K562 (cell line): ENCODE results near the gene RASSF7. TPM values are rescaled to one million over a fixed set of nuclear protein-coding genes. Genes with fewer than 3 reads are reported as not detected.
A peak's percentile ranks its signal among the peaks of the same experiment; 100 is the strongest.

Source experiments
- STAT6 ChIP-seq: sonication (generic); formaldehyde crosslinking; IDR thresholded peaks from 2 replicates; pipeline ENCODE4 v1.8.1; 2023; ENCODE audit warnings: mild to moderate bottlenecking, missing genetic modification reagents
- ZBTB9 ChIP-seq: fragments of 450-650 bp; formaldehyde crosslinking; IDR thresholded peaks from 2 replicates; pipeline ENCODE4 v1.4.0; 2020; ENCODE audit warnings: mild to moderate bottlenecking, moderate library complexity
- ZNF140 ChIP-seq: fragments of 250-450 bp; sonication (Bioruptor Pico); IDR thresholded peaks from 2 replicates; pipeline ENCODE4 v1.8.0; 2021; ENCODE audit warnings: moderate library complexity, mild to moderate bottlenecking, inconsistent platforms
- ZNF561 ChIP-seq: fragments of 450-650 bp; formaldehyde crosslinking; conservative IDR thresholded peaks from 2 replicates; pipeline ENCODE4 v1.4.0; 2020; ENCODE audit warnings: mild to moderate bottlenecking, moderate library complexity
- ZNF586 ChIP-seq: fragments of 450-650 bp; formaldehyde crosslinking; conservative IDR thresholded peaks from 2 replicates; pipeline ENCODE4 v1.4.0; 2020; ENCODE audit warnings: mild to moderate bottlenecking, moderate library complexity
- polyA plus RNA-seq, 8 experiments: library from polyadenylated mRNA; depleted of rRNA in 4 of 8; stranded (reverse) in 5 of 8; unstranded in 3 of 8; fragments of >200 nt; fragmentation: Nextera tagmentation in 2 of 8; fragmentation: Illumina TruSeq in 1 of 8; extraction: Ambion mirVana in 2 of 8; extraction: Trizol in 1 of 8; gene quantifications; 2 replicates each; pipeline versions ENCODE4 v1.2.1 to v1.2.3, GENCODE V29; 2011 to 2014; ENCODE audit warnings: inconsistent platforms in 1 of 8, missing spikeins in 1 of 8
- total RNA-seq, 7 experiments: library from RNA; depleted of rRNA in 6 of 7; stranded (reverse); fragments of >200 nt in 6 of 7; fragmentation: Illumina TruSeq in 2 of 7; extraction: Trizol in 2 of 7; gene quantifications; 2 replicates each; pipeline versions ENCODE4 v1.2.1 to v1.2.3, GENCODE V29; 2011 to 2021; ENCODE audit warnings: low replicate concordance in 1 of 7
- TF ChIP-seq, protein P1 (sequence below), 2 experiments: fragments of 450-650 bp; formaldehyde crosslinking in 1 of 2; IDR thresholded peaks; 2 replicates each; pipeline versions ENCODE4 v1.4.0 to v1.6.1; 2014 to 2020; ENCODE audit warnings: mild to moderate bottlenecking in 2 of 2, borderline replicate concordance in 1 of 2, low read depth in 1 of 2
- TF ChIP-seq, protein P2 (sequence below): fragments of 450-650 bp; IDR thresholded peaks from 2 replicates; pipeline ENCODE4 v1.6.1; 2018; ENCODE audit not compliant: partially characterized antibody

The RASSF7 gene
- total and polyA plus RNA-seq, 9 of the 15 experiments (the other 6 are each of a cell fraction or from before 2014, with no cell fraction given) = 0.41 to 45.2 (median 18.6) TPM

DNA sequence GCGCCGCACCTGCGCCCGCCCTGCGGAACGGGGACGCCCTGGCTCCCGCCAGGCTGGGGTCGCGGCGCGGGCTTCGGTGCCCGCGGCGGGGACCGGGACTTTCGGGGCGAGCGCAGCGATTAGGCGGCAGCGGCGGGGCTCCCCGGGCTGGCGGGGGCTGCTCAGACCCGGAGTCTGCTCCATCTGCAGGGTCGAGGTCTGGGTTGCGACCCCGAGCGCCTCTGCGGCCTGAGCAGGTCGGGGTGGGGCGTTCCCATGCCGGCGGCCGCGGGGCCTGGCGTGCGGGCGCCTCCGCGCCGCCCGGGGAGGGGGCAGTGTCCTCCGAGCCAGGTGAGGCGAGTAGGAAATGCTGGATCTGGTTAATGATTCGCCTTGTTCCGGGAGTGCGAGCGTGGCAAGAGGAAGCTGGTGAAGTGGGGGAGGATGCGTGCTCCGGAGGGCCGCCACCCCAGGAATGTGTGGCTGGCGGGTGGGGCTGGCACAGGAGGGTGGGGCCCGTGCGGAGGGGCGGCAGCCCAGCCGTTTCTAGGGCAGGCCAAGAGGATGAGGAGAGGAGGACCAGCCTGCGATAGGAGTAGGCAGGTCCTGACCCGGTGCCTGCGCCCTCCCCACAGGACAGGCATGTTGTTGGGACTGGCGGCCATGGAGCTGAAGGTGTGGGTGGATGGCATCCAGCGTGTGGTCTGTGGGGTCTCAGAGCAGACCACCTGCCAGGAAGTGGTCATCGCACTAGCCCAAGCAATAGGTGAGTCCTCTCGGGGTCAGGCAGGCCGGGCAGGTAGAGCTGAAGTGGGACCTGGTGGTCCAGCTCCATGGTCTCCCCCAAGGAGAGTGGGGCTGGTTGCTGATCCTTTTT is 606 bp downstream of the RASSF7 start (continued):
- TF ChIP-seq, protein P1, sequence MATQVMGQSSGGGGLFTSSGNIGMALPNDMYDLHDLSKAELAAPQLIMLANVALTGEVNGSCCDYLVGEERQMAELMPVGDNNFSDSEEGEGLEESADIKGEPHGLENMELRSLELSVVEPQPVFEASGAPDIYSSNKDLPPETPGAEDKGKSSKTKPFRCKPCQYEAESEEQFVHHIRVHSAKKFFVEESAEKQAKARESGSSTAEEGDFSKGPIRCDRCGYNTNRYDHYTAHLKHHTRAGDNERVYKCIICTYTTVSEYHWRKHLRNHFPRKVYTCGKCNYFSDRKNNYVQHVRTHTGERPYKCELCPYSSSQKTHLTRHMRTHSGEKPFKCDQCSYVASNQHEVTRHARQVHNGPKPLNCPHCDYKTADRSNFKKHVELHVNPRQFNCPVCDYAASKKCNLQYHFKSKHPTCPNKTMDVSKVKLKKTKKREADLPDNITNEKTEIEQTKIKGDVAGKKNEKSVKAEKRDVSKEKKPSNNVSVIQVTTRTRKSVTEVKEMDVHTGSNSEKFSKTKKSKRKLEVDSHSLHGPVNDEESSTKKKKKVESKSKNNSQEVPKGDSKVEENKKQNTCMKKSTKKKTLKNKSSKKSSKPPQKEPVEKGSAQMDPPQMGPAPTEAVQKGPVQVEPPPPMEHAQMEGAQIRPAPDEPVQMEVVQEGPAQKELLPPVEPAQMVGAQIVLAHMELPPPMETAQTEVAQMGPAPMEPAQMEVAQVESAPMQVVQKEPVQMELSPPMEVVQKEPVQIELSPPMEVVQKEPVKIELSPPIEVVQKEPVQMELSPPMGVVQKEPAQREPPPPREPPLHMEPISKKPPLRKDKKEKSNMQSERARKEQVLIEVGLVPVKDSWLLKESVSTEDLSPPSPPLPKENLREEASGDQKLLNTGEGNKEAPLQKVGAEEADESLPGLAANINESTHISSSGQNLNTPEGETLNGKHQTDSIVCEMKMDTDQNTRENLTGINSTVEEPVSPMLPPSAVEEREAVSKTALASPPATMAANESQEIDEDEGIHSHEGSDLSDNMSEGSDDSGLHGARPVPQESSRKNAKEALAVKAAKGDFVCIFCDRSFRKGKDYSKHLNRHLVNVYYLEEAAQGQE (IDR thresholded peaks at IDR 0.05; ENCODE audit: borderline replicate concordance) = no peak
- TF ChIP-seq, protein P1 (CRISPR knock-in tag; IDR thresholded peaks at IDR 0.05; ENCODE audit: low read depth) = peak; percentile 50; the same call in 1 of the 2 replicates
- TF ChIP-seq ZNF140 (CRISPR knock-in tag) (no peak), ZBTB9 (CRISPR knock-in tag) (0 out of 2 replicates have a peak, but pooled peaks have one; percentile 55), ZNF586 (CRISPR knock-in tag) (no peak), ZNF561 (CRISPR knock-in tag) (no peak), STAT6 (CRISPR knock-in tag) (no peak)
- TF ChIP-seq, protein P2, sequence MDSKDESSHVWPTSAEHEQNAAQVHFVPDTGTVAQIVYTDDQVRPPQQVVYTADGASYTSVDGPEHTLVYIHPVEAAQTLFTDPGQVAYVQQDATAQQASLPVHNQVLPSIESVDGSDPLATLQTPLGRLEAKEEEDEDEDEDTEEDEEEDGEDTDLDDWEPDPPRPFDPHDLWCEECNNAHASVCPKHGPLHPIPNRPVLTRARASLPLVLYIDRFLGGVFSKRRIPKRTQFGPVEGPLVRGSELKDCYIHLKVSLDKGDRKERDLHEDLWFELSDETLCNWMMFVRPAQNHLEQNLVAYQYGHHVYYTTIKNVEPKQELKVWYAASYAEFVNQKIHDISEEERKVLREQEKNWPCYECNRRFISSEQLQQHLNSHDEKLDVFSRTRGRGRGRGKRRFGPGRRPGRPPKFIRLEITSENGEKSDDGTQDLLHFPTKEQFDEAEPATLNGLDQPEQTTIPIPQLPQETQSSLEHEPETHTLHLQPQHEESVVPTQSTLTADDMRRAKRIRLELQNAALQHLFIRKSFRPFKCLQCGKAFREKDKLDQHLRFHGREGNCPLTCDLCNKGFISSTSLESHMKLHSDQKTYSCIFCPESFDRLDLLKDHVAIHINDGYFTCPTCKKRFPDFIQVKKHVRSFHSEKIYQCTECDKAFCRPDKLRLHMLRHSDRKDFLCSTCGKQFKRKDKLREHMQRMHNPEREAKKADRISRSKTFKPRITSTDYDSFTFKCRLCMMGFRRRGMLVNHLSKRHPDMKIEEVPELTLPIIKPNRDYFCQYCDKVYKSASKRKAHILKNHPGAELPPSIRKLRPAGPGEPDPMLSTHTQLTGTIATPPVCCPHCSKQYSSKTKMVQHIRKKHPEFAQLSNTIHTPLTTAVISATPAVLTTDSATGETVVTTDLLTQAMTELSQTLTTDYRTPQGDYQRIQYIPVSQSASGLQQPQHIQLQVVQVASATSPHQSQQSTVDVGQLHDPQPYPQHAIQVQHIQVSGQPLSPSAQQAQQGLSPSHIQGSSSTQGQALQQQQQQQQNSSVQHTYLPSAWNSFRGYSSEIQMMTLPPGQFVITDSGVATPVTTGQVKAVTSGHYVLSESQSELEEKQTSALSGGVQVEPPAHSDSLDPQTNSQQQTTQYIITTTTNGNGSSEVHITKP = no peak
